Spleen (tissue), 11 donors: ENCODE results near the gene AP1M1. TPM values are rescaled to one million over a fixed set of nuclear protein-coding genes. Genes with fewer than 3 reads are reported as not detected.

Experiments
- DNase-seq: peaks from one replicate; pipeline ENCODE4 v3.0.0-alpha.2; 2020
- H3K27ac ChIP-seq, 8 donors: fragments of 200-600 bp; sonication (generic) in 7 of 8; 1 replicate in 4 of 8; 2 replicates in 4 of 8; pipeline versions ENCODE4 v1.5.0 to v1.8.0; 2016 to 2021; ENCODE audit warnings: inconsistent platforms in 4 of 8, mild to moderate bottlenecking in 4 of 8, moderate library complexity in 1 of 8
- H3K27me3 ChIP-seq, 7 donors: fragments of 200-600 bp; sonication (generic) in 6 of 7; replicated peaks in 1 of 7; 1 replicate in 4 of 7; 2 replicates in 3 of 7; pipeline versions ENCODE4 v1.5.0 to v1.8.0; 2016 to 2021; ENCODE audit warnings: inconsistent platforms in 3 of 7, mild to moderate bottlenecking in 1 of 7
- H3K36me3 ChIP-seq, 6 donors: fragments of 200-600 bp; sonication (generic) in 5 of 6; 1 replicate in 4 of 6; 2 replicates in 2 of 6; pipeline versions ENCODE4 v1.5.0 to v1.8.0; 2016 to 2021; ENCODE audit warnings: inconsistent platforms in 2 of 6
- H3K4me1 ChIP-seq, 6 donors: fragments of 200-600 bp; sonication (generic) in 5 of 6; 1 replicate in 3 of 6; 2 replicates in 3 of 6; pipeline versions ENCODE4 v1.5.0 to v1.8.0; 2016 to 2021; ENCODE audit warnings: inconsistent platforms in 3 of 6
- H3K4me3 ChIP-seq, 8 donors: fragments of 200-600 bp; sonication (generic) in 7 of 8; 1 replicate in 4 of 8; 2 replicates in 4 of 8; pipeline versions ENCODE4 v1.5.0 to v1.8.0; 2016 to 2021; ENCODE audit warnings: inconsistent platforms in 4 of 8, mild to moderate bottlenecking in 4 of 8, moderate library complexity in 2 of 8
- H3K9me3 ChIP-seq, 8 donors: fragments of 200-600 bp; sonication (generic) in 7 of 8; 1 replicate in 4 of 8; 2 replicates in 4 of 8; pipeline versions ENCODE4 v1.5.0 to v1.8.0; 2016 to 2021; ENCODE audit warnings: inconsistent platforms in 4 of 8
- POLR2A ChIP-seq, 3 donors: fragments of 450-650 bp; IDR thresholded peaks; one replicate each; pipeline ENCODE4 v1.5.1; 2017; ENCODE audit warnings: antibody characterized with exemption in 3 of 3, mild to moderate bottlenecking in 1 of 3
- POLR2AphosphoS5 ChIP-seq, 3 donors: sonication (generic); formaldehyde crosslinking; IDR thresholded peaks; one replicate each; pipeline ENCODE4 v1.5.1; 2017; ENCODE audit warnings: antibody characterized with exemption in 3 of 3
- WGBS, 5 donors: extraction: QIAGEN DNeasy Blood & Tissue Kit in 3 of 5; methylation state at CpG; one replicate each; pipeline versions ENCODE4 v1.1.5 to v1.1.7; 2013 to 2018; 5-methylcytosine and 5-hydroxymethylcytosine counted together
- intact Hi-C: fragments of 100-400 bp; cut with DNase I; formaldehyde crosslinking; loops from one replicate; pipeline ENCODE4 v1.15.0; 2023; ENCODE audit warnings: low total_unique reads
- polyA plus RNA-seq, 3 donors: library from polyadenylated mRNA; stranded (reverse); fragments of 200-250 nt; gene quantifications; one replicate each; pipeline ENCODE4 v1.2.1, GENCODE V29; 2013
- total RNA-seq, 7 donors: library from RNA; depleted of rRNA in 3 of 7; stranded (reverse); fragments of >200 nt in 3 of 7; fragmentation: NEBNext Ultra II Directional in 4 of 7; extraction: Animal tissue kit (Norgen Biotek cat#: 25700) in 4 of 7; gene quantifications; one replicate each; pipeline versions ENCODE4 v1.1.0 to v1.2.1, GENCODE V29; 2016 to 2021
- TF ChIP-seq, protein P1 (sequence below), 11 experiments: fragments of 200-600 bp in 7 of 11; fragments of 450-650 bp in 4 of 11; sonication (generic) in 4 of 11; IDR thresholded peaks in 8 of 11; conservative IDR thresholded peaks in 3 of 11; 1 replicate in 7 of 11; 2 replicates in 4 of 11; pipeline versions ENCODE4 v1.4.0 to v1.8.0; 2016 to 2021; ENCODE audit warnings: antibody characterized with exemption in 11 of 11, inconsistent platforms in 4 of 11, mild to moderate bottlenecking in 1 of 11
- donor health status: healthy with polysubstance abuse.
- donor health status: DM: no; HTN: no; CAD: no; lungs with moderate emphysema.
- donor health status: DM: no; HTN: no; CAD: no.
- donor health status: Bipolar disorder and iron deficiency.
- donor health status: healthy.
- donor health status: DM: no; HTN: no; CAD: no.
- donor health status: DM: yes; HTN: yes; CAD: no.

Gene AP1M1
- total and polyA plus RNA-seq, 10 donors = 27.9 to 82.8 (median 60.5) TPM

- H3K36me3 ChIP-seq = peaks cover 4 to 100% (median 98%) of the 10 kb centered on the region in 6 donors
- WGBS, 5 donors = 89 to 94% (median 93%) methylated on average over 20 to 32 of the region's 32 CpGs
- H3K27ac ChIP-seq = no peak overlapping the region
- H3K4me3 ChIP-seq = no peak overlapping the region
- peaks cover 6 to 38% (median 34%) of the 10 kb centered on the region in 8 donors for H3K9me3 ChIP-seq
- no peaks in the 10 kb centered on the region for H3K4me1 ChIP-seq
- H3K27me3 ChIP-seq = no peaks in the 10 kb centered on the region
- TF ChIP-seq POLR2AphosphoS5 (IDR thresholded peaks at IDR 0.05) (peak in 1 of 3 donors; percentile 31), POLR2A (IDR thresholded peaks at IDR 0.05) (no peak)
- peak; percentile 48 for DNase-seq
- intact Hi-C loops = no loop called here
Observed at GRCh38 chr19:16224293-16225045, 26.8 kb downstream of the AP1M1 start.

DNA sequence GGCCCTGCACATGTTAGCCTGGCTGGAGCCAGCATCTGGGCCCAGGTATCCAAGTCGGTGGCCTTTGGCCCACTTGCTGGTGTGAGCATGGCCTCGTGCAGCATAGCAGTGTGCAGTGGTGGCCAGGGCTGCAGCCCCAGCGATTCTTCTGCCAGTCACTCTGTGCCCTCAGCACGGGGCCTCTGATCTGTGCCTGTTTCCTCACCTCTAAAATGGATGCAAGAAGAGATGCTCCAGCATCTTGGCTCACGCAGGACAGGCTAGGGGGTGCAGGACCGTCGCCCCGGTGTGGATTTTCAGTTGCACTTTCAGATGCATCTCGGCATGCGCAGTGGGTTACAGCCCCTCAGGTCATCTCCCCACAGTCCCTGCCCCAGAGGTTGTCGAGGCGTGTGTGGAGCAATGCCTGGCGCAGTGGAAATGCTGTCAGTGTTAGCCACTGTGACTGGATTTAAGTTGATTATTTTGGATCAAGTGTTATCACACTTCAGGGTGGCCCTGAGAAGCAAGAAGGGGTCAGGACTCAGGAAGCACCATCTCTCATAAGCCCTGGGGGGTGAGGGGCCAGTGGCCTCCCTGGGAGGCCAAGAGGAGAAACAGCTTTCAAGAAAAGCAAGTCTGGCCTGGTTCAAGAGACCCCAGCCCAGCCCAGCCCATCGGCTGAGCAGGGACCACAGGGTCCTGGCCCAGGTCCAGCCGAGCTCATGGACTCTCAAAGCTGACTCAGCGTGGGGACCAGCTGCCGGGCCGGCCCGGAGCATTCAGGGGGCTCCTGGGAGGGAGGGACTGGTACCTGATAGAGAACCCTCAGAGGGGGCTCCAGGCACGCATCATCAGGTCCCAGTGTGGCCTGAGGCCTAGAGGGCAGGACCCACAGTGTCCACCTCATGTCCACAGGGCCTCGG lies 27.8 kb downstream of the AP1M1 start:
- WGBS, 5 donors = 92 to 98% (median 95%) methylated on average over 7 to 21 of the region's 21 CpGs
- H3K36me3 ChIP-seq = peaks cover 0 to 100% (median 99%) of the 10 kb centered on the region in 6 donors
- no peak overlapping the region for H3K27ac ChIP-seq
- no peak overlapping the region for H3K4me3 ChIP-seq
- TF ChIP-seq POLR2AphosphoS5 (IDR thresholded peaks at IDR 0.05) = peak in 1 of 3 donors; percentile 11
- TF ChIP-seq, protein P1, sequence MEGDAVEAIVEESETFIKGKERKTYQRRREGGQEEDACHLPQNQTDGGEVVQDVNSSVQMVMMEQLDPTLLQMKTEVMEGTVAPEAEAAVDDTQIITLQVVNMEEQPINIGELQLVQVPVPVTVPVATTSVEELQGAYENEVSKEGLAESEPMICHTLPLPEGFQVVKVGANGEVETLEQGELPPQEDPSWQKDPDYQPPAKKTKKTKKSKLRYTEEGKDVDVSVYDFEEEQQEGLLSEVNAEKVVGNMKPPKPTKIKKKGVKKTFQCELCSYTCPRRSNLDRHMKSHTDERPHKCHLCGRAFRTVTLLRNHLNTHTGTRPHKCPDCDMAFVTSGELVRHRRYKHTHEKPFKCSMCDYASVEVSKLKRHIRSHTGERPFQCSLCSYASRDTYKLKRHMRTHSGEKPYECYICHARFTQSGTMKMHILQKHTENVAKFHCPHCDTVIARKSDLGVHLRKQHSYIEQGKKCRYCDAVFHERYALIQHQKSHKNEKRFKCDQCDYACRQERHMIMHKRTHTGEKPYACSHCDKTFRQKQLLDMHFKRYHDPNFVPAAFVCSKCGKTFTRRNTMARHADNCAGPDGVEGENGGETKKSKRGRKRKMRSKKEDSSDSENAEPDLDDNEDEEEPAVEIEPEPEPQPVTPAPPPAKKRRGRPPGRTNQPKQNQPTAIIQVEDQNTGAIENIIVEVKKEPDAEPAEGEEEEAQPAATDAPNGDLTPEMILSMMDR (IDR thresholded peaks at IDR 0.05 in 8 of 11, conservative IDR thresholded peaks at IDR 0.05 in 3 of 11) = no peak
- H3K9me3 ChIP-seq = peaks cover 6 to 27% (median 24%) of the 10 kb centered on the region in 8 donors
- DNase-seq = peak; percentile 52
- H3K27me3 ChIP-seq = no peaks in the 10 kb centered on the region
- H3K4me1 ChIP-seq = no peaks in the 10 kb centered on the region
- intact Hi-C loops = no loop called here

DNA sequence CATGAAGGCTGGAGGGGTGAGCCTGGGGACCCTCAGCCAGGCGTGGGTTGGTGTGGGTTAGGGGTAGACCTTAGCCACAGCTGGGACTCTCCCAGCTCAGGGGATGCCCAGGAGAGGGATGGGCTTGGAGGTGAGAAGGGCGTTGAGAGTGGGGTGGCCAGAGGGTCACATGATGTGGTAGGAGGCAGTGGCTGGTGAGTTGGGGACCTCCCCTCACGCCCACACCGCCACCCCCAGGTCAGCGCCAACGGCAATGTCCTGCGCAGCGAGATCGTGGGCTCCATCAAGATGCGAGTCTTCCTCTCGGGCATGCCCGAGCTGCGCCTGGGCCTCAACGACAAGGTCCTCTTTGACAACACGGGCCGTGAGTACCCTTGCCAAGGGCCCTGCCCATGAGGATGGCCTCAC lies 28.5 kb downstream of the AP1M1 start:
- TF ChIP-seq, protein P1 (IDR thresholded peaks at IDR 0.05 in 8 of 11, conservative IDR thresholded peaks at IDR 0.05 in 3 of 11) = no peak
- no peak for TF ChIP-seq POLR2A (IDR thresholded peaks at IDR 0.05)
- peak in 1 of 3 donors; percentile 27 for TF ChIP-seq POLR2AphosphoS5 (IDR thresholded peaks at IDR 0.05)
- intact Hi-C loops = no loop called here
- Histone ChIP-seq H3K4me1 (no peaks in the 10 kb centered on the region), H3K9me3 (peaks cover 6 to 20% (median 17%) of the 10 kb centered on the region in 8 donors), H3K4me3 (no peak overlapping the region), H3K27ac (no peak overlapping the region), H3K27me3 (no peaks in the 10 kb centered on the region), H3K36me3 (peaks cover 0 to 100% (median 96%) of the 10 kb centered on the region in 6 donors)
- 92 to 96% (median 94%) methylated on average over 15 to 16 of the region's 16 CpGs for WGBS, 5 donors
- DNase-seq = no peak

DNA sequence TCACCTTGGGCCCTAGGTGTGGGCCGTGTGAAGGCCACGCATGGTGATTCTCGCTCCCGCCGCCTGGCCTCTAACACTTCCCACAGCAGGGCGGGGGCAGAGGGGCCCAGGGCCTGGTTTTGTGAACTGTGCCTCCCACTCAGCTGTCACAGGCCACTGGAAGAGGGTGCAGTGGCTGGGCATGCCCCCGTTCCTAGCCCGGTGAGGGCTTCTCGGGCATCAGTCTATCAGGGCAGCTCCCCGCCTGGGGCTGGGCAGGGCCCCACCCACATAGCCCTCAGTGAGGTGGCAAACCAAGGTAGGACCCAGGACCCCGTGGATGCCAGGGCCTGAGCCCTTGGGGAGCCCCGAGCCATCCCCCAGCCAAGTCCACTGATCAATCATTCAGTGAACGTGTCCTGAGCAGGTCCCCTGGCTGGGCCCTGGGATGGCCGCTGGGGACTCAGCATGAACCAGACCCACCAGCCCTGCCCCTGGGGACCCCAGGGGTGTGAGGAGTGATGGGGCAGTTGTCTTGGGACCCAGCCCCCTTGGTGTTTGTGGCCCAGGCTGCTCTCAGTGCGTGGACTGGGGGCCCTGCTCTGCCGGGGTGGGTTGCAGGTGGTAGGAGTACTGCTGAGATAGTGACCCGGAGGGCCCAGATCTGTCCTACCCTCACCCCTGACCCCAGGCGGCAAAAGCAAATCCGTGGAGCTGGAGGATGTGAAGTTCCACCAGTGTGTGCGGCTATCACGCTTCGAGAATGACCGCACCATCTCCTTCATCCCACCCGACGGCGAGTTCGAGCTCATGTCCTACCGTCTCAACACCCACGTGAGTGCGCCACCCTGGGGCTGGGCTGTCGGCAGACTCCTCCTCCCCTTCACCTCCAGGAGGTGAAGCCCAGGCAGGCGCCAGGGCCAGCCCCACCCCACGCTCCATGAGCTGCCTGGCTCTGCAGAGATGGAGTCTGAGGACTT lies 29.4 kb downstream of the AP1M1 start:
- WGBS, 5 donors = 89 to 94% (median 91%) methylated on average over 23 to 33 of the region's 33 CpGs
- DNase-seq = no peak
- TF ChIP-seq, protein P1 (IDR thresholded peaks at IDR 0.05 in 8 of 11, conservative IDR thresholded peaks at IDR 0.05 in 3 of 11) = no peak
- TF ChIP-seq POLR2AphosphoS5 (IDR thresholded peaks at IDR 0.05) = peak in 1 of 3 donors; percentile 7
- H3K4me1 ChIP-seq = no peaks in the 10 kb centered on the region
- peaks cover 0 to 11% (median 8%) of the 10 kb centered on the region in 8 donors for H3K9me3 ChIP-seq
- peaks cover 0 to 100% (median 95%) of the 10 kb centered on the region in 6 donors for H3K36me3 ChIP-seq
- no peak overlapping the region for H3K4me3 ChIP-seq
- intact Hi-C loops = no loop called here
- no peaks in the 10 kb centered on the region for H3K27me3 ChIP-seq
- H3K27ac ChIP-seq = no peak overlapping the region
